Prostate gland (tissue), 2 donors: ENCODE measurements around the gene TMEM219. TPM values are rescaled to one million over a fixed set of nuclear protein-coding genes. Genes with fewer than 3 reads are reported as not detected.

Source experiments
- DNase-seq: peaks from one replicate; pipeline ENCODE4 v3.0.0-alpha.2; 2019; ENCODE audit warnings: low spot score
- H3K27ac ChIP-seq, 2 donors: fragments of 200-600 bp; sonication (generic); 2 replicates each; pipeline ENCODE4 v1.5.1; 2017 to 2019
- H3K27me3 ChIP-seq: fragments of 200-600 bp; sonication (generic); replicated peaks from 2 replicates; pipeline ENCODE4 v1.5.1; 2019; ENCODE audit not compliant: insufficient read depth
- H3K36me3 ChIP-seq, 2 donors: fragments of 200-600 bp; sonication (generic); 1 replicate in 1 of 2; 2 replicates in 1 of 2; pipeline versions ENCODE4 v1.5.1 to v1.8.1; 2017 to 2019
- H3K4me1 ChIP-seq: fragments of 200-600 bp; sonication (generic); replicated peaks from 2 replicates; pipeline ENCODE4 v1.5.1; 2019
- H3K4me3 ChIP-seq, 2 donors: fragments of 200-600 bp; sonication (generic); 2 replicates each; pipeline ENCODE4 v1.5.1; 2017 to 2019
- H3K9me3 ChIP-seq: fragments of 200-600 bp; sonication (generic); 2 replicates; pipeline ENCODE4 v1.5.1; 2017
- CTCF ChIP-seq, 4 experiments: fragments of 200-600 bp in 2 of 4; fragments of 450-650 bp in 2 of 4; sonication (generic) in 2 of 4; IDR thresholded peaks; 1 replicate in 3 of 4; 2 replicates in 1 of 4; pipeline ENCODE4 v1.5.1; 2016 to 2019; ENCODE audit warnings: antibody characterized with exemption in 4 of 4, mild to moderate bottlenecking in 2 of 4, moderate library complexity in 2 of 4
- POLR2A ChIP-seq: fragments of 450-650 bp; IDR thresholded peaks from one replicate; pipeline ENCODE4 v1.6.1; 2016; ENCODE audit warnings: antibody characterized with exemption, mild to moderate bottlenecking
- POLR2AphosphoS5 ChIP-seq: sonication (generic); formaldehyde crosslinking; IDR thresholded peaks from one replicate; pipeline ENCODE4 v1.6.1; 2017; ENCODE audit warnings: antibody characterized with exemption
- WGBS: methylation state at CpG from one replicate; pipeline ENCODE4 v1.1.5; 2018; 5-methylcytosine and 5-hydroxymethylcytosine counted together
- intact Hi-C: fragments of 100-400 bp; cut with DNase I; formaldehyde crosslinking; loops from one replicate; pipeline ENCODE4 v1.14.2; 2022
- total RNA-seq, 2 donors: library from RNA; depleted of rRNA; stranded (reverse); fragments of >200 nt; gene quantifications; one replicate each; pipeline ENCODE4 v1.1.0, GENCODE V29; 2016

TMEM219 gene
- total RNA-seq, 2 donors from 2014 or later: 188 to 218 TPM

- H3K27ac ChIP-seq: no peak overlapping the region
- no peaks in the 10 kb centered on the region for H3K9me3 ChIP-seq
- peaks cover 12% of the 10 kb centered on the region for H3K27me3 ChIP-seq
- WGBS: 88% methylated on average over 18 of the region's 18 CpGs
- TF ChIP-seq POLR2AphosphoS5 (no peak), POLR2A (no peak)
- H3K4me1 ChIP-seq: no peaks in the 10 kb centered on the region
- intact Hi-C loops: no loop called here
- no peaks in the 10 kb centered on the region for H3K36me3 ChIP-seq
- H3K4me3 ChIP-seq: no peak overlapping the region
- no peak for DNase-seq
Observed at GRCh38 chr16:30006095-30006473, 44.2 kb downstream of the TMEM219 start.

- intact Hi-C loops: no loop called here
- H3K9me3 ChIP-seq: no peaks in the 10 kb centered on the region
- H3K36me3 ChIP-seq: no peaks in the 10 kb centered on the region
- WGBS: 80% methylated on average over 34 of the region's 34 CpGs
- H3K4me3 ChIP-seq: no peak overlapping the region
- no peak overlapping the region for H3K27ac ChIP-seq
- no peak for DNase-seq
- TF ChIP-seq POLR2A (no peak), POLR2AphosphoS5 (no peak), CTCF (IDR thresholded peaks at IDR 0.05) (no peak)
- H3K27me3 ChIP-seq: peaks cover 13% of the 10 kb centered on the region
- H3K4me1 ChIP-seq: no peaks in the 10 kb centered on the region
Observed at GRCh38 chr16:30006659-30007377, 44.9 kb downstream of the TMEM219 start.

GRCh38 chr16:30007378-30007895 lies 45.6 kb downstream of the TMEM219 start:
- Histone ChIP-seq H3K27ac (no peak overlapping the region), H3K27me3 (peaks cover 13% of the 10 kb centered on the region), H3K36me3 (no peaks in the 10 kb centered on the region), H3K4me1 (no peaks in the 10 kb centered on the region), H3K4me3 (no peak overlapping the region), H3K9me3 (no peaks in the 10 kb centered on the region)
- no peak for TF ChIP-seq CTCF (IDR thresholded peaks at IDR 0.05)
- no peak for TF ChIP-seq POLR2A
- TF ChIP-seq POLR2AphosphoS5: no peak
- DNase-seq: no peak
- WGBS: 72% methylated on average over 11 of the region's 11 CpGs
- intact Hi-C loops: no loop called here

- Histone ChIP-seq H3K27ac (no peak overlapping the region), H3K27me3 (peaks cover 13% of the 10 kb centered on the region), H3K4me1 (no peaks in the 10 kb centered on the region), H3K4me3 (no peak overlapping the region), H3K36me3 (no peaks in the 10 kb centered on the region), H3K9me3 (no peaks in the 10 kb centered on the region)
- intact Hi-C loops: no loop called here
- no peak for DNase-seq
- WGBS: 50% methylated on average over 26 of the region's 26 CpGs
- TF ChIP-seq POLR2AphosphoS5 (no peak), POLR2A (no peak), CTCF (IDR thresholded peaks at IDR 0.05) (no peak)
Observed at GRCh38 chr16:30009085-30009862, 47.4 kb downstream of the TMEM219 start.

GRCh38 chr16:30009990-30010843 lies 48.3 kb downstream of the TMEM219 start:
- intact Hi-C loops: no loop called here
- no peak for DNase-seq
- WGBS: 11% methylated on average over 29 of the region's 34 CpGs
- no peaks in the 10 kb centered on the region for H3K4me1 ChIP-seq
- H3K27ac ChIP-seq: no peak overlapping the region
- no peaks in the 10 kb centered on the region for H3K9me3 ChIP-seq
- TF ChIP-seq CTCF (IDR thresholded peaks at IDR 0.05) (no peak), POLR2A (no peak), POLR2AphosphoS5 (no peak)
- H3K36me3 ChIP-seq: no peaks in the 10 kb centered on the region
- H3K4me3 ChIP-seq: peak overlapping the region; percentile 14 to 32
- H3K27me3 ChIP-seq: peaks cover 13% of the 10 kb centered on the region
